Type B pancreatic cell (in vitro differentiated cells): ENCODE data around the gene AMPH. TPM values are rescaled to one million over a fixed set of nuclear protein-coding genes. Genes with fewer than 3 reads are reported as not detected.

Experiments used
- DNase-seq: peaks from one replicate; pipeline ENCODE4 v3.0.0; 2021; ENCODE audit warnings: mixed read lengths; ENCODE audit not compliant: unreplicated experiment; ENCODE audit errors: extremely low spot score
- H3K27ac Mint-ChIP-seq: 2 replicates; pipeline ENCODE4 v1.8.0; 2021; ENCODE audit warnings: mild to moderate bottlenecking, mixed read lengths
- H3K27me3 Mint-ChIP-seq: 2 replicates; pipeline ENCODE4 v1.8.0; 2021; ENCODE audit warnings: mixed read lengths
- H3K36me3 Mint-ChIP-seq: 2 replicates; pipeline ENCODE4 v1.8.0; 2021; ENCODE audit warnings: mixed read lengths
- H3K4me1 Mint-ChIP-seq: one replicate; pipeline ENCODE4 v1.8.0; 2021; ENCODE audit warnings: mixed read lengths; ENCODE audit not compliant: unreplicated experiment
- H3K4me3 Mint-ChIP-seq: 2 replicates; pipeline ENCODE4 v1.8.0; 2021; ENCODE audit warnings: mild to moderate bottlenecking, mixed read lengths
- H3K9me3 Mint-ChIP-seq: 2 replicates; pipeline ENCODE4 v1.8.0; 2021; ENCODE audit warnings: mixed read lengths
- CTCF ChIP-seq: fragments of 200-600 bp; sonication (generic); conservative IDR thresholded peaks from 2 replicates; pipeline ENCODE4 v1.5.0; 2021; ENCODE audit warnings: antibody characterized with exemption, mild to moderate bottlenecking
- total RNA-seq: library from RNA; stranded (reverse); gene quantifications from 2 replicates; pipeline ENCODE4 v1.2.1, GENCODE V29; 2021; ENCODE audit warnings: low replicate concordance

Gene AMPH
- total RNA-seq, 1 donor from 2014 or later: 19.9 TPM

- Mint-ChIP-seq H3K36me3 (no peaks in the 10 kb centered on the region), H3K27me3 (no peaks in the 10 kb centered on the region), H3K27ac (no peak overlapping the region), H3K9me3 (no peaks in the 10 kb centered on the region), H3K4me3 (no peak overlapping the region), H3K4me1 (peaks cover 25% of the 10 kb centered on the region)
- peak; percentile 82 for DNase-seq
- peak; percentile 88 for TF ChIP-seq CTCF
Observed at GRCh38 chr7:38335492-38336147, 295.6 kb downstream of the AMPH start.

GRCh38 chr7:38335128-38335491 is 296.1 kb downstream of the AMPH start:
- H3K9me3 Mint-ChIP-seq: no peaks in the 10 kb centered on the region
- no peak overlapping the region for H3K4me3 Mint-ChIP-seq
- no peak for TF ChIP-seq CTCF
- no peaks in the 10 kb centered on the region for H3K27me3 Mint-ChIP-seq
- H3K27ac Mint-ChIP-seq: no peak overlapping the region
- DNase-seq: no peak
- H3K4me1 Mint-ChIP-seq: peaks cover 25% of the 10 kb centered on the region
- no peaks in the 10 kb centered on the region for H3K36me3 Mint-ChIP-seq

GRCh38 chr7:38334163-38334562 is 297.0 kb downstream of the AMPH start:
- Mint-ChIP-seq H3K27me3 (no peaks in the 10 kb centered on the region), H3K27ac (no peak overlapping the region), H3K4me1 (peaks cover 25% of the 10 kb centered on the region), H3K36me3 (no peaks in the 10 kb centered on the region), H3K4me3 (no peak overlapping the region), H3K9me3 (no peaks in the 10 kb centered on the region)
- DNase-seq: no peak
- no peak for TF ChIP-seq CTCF
